ENCODE results near the gene TEDDM1.
"Not testable (repeated sequence)": the region's sequence is repeated elsewhere in the genome, so short reads cannot be mapped to it uniquely, and the experiment has no call there.

Gene TEDDM1, protein sequence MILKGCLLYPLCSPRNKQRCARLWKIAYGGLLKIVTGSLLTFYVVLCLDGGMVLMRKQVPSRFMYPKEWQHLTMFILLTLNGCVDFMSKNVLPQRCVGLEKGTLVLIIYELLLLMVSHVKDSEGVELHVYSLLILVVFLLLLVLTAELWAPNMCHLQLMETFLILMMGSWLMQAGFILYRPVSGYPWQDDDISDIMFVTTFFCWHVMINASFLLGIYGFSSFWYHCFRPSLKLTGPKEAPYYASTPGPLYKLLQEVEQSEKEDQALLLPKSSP

GRCh38 chr1:182400567-182400966 lies at the start of gene TEDDM1:
TSS of gene TEDDM1 (minus strand) at chr1:182400667. CDS start at chr1:182400485, 182 bp downstream.
- DNase-seq (ENCODE audit: low read depth in 4 of 4, low spot score in 1 of 4): no peak

GRCh38 chr1:182450087-182450486 lies 49.6 kb upstream of the TEDDM1 start, which contains the start of gene RGSL1:
TSS of gene RGSL1 (plus strand) at chr1:182450146. CDS start at chr1:182450166, 20 bp downstream.
- DNase-seq (ENCODE audit: low read depth in 4 of 4, low spot score in 1 of 4): no peak

DNA sequence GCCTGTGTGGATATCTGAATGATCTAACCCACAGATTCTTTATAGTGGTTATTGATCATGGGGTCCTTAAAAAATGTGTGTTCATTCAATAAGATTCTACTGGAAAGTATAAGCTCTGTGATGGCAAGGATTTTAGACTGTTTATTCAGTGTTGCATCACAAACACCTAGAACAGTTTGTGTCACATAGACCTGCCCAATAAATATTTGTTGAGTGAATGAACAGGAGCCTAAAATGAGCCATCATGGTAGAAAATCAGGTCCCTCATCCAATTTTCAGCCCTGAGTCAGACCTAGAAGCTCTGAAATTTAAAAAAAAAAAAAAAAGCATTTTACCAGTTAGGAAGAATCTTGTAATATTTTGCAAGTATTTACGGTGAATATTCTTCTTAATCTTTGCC lies 47.2 kb upstream of the TEDDM1 start:
- DNase-seq (ENCODE audit: low read depth in 4 of 4, low spot score in 1 of 4): no peak

- not testable (repeated sequence) for DNase-seq (ENCODE audit: low read depth in 4 of 4, low spot score in 1 of 4)
These were observed 46.7 kb upstream of the TEDDM1 start for GRCh38 chr1:182447124-182447523.

GRCh38 chr1:182446033-182446669 lies 45.7 kb upstream of the TEDDM1 start:
- peak in 1 of 4 experiments; percentile 8 for DNase-seq (ENCODE audit: low read depth in 4 of 4, low spot score in 1 of 4)

DNA sequence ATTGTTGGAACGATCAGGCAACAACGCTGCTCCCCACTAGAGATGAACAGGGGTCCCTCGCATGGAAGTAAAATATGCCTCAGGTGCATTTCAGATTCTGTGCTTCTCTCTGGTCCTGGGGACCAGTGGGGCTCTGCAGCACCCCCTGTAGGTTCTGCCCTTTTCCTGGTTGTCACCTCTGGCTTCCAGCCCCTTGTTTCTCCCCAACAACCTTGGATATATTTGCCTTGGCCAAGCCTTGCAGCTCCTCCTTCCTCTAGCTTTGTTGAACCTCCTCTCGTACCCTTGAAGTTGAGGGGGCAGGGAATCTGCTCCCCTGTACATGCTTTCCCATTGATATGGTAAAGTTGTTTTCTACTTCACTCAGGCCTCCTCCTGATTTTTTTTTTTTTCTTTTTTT lies 44.0 kb upstream of the TEDDM1 start:
- DNase-seq (ENCODE audit: low read depth in 4 of 4, low spot score in 1 of 4): no peak

GRCh38 chr1:182442333-182442732 lies 41.9 kb upstream of the TEDDM1 start:
- no peak for DNase-seq (ENCODE audit: low read depth in 4 of 4, low spot score in 1 of 4)

DNA sequence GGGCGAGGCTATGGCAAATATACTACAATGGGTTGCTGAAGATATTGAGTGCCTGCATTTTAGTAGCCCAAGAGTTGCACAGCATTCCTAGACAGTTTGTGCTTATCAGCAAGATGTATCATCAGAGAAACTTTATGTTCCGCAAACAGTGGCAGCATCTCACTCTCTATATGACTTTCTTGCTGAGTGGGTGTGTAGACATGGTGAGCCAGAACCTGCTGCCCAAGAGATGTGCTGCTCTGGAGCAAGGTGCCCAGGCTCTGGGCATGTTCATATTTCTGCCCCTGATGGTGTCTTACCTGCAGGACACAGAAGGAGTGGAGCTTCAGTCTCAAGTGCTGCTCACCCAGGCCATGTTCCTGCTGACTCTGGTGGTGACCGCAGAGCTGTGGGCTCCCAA lies 41.3 kb upstream of the TEDDM1 start:
- DNase-seq (ENCODE audit: low read depth in 4 of 4, low spot score in 1 of 4): no peak

DNA sequence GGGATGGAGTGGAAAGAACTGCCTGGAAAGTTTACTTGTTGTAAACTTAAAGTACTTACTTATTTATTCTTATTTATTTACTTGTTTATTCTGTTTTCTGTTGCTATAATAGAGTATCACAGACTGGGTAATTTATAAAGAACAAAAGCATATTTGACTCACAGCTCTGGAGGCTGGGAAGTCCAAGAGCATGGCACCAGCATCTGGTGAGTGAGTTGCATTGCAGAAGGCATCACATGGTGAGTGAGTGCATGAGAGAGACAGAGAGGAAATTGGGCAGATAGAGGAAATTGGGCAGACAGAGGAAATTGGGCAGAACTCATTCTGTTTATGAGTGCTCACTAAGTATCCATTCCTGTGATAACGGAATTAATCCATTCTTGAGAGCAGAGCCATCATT lies 37.9 kb upstream of the TEDDM1 start:
- DNase-seq (ENCODE audit: low read depth in 4 of 4, low spot score in 1 of 4): no peak

GRCh38 chr1:182433580-182433979 lies 33.1 kb upstream of the TEDDM1 start:
- DNase-seq (ENCODE audit: low read depth in 4 of 4, low spot score in 1 of 4): no peak

DNA sequence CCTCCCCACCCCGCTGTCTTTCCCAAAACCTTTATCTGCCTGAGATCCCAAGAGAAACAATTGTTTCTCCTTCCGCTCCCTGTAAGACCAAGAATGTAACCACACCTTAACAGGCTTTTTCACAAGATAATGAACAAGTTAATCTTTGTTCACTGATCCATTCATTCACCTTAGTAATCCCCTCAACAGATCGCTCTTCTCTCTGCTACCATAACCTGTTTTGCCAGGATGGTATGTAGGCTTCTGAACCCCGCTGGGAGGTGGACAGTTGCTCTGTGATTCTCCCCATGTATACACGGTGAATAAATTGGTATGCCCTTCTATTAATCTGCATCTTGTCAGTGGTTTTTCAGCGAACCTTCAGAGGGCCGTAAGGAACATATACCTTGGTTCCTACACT lies 30.8 kb upstream of the TEDDM1 start:
- DNase-seq (ENCODE audit: low read depth in 4 of 4, low spot score in 1 of 4): no peak

DNA sequence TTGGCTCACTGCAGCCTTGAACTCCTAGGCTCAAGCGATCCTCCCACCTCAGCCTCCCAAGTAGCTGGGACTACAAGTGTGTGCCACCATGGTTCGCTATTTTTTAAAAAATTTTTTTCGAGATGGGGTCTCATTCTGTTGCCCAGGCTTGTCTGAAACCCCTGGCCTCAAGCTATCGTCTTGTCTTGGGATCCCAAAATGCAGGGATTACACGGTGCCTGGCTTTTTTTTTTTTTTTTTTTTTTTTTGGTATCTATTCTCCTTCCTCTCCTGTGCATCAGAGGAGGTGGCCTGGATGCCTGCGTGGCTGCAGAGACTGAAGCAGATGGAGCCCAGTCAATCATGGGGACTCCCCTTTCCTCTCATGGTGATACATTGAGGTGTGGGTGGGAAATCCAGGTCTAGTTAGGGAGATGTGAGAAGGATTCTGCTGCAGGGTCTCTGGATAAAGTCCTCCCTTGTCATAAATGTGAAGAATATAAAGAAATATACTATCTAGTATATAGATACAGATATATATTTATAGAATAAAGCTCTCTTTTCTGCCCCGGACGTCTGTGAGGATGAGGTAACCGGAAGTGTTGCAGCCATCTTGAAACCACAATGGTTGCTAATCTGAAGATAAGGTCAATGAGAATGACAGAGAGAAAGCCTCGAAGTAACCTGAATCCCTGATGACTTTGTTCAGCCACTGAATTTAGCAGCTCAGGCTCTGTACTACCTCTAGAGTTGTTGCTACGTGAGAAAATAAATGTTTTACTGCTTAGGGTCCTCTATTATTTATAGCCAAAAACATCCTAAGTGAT lies 30.0 kb upstream of the TEDDM1 start:
- DNase-seq (ENCODE audit: low read depth in 4 of 4, low spot score in 1 of 4): peak in 1 of 4 experiments; percentile 13

DNA sequence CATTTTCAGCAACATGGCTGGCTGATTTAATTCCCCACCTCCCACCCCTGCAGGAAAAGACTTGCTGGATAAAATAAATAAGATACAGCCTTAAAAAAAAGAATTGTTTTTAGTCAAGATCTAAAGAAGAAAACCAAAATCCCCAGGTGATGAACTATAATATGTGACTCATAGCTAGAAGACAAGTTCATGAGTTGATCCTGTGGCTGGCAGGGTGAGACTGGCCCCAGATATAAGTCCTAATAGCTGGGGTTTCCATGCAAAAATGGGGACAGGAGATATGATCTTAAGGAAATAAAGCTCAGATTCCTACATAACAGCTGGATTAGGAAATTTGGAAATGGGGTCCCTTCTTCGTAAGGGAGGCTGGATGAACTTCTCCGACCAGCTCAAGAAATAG lies 27.6 kb upstream of the TEDDM1 start:
- DNase-seq (ENCODE audit: low read depth in 4 of 4, low spot score in 1 of 4): no peak

- DNase-seq (ENCODE audit: low read depth in 4 of 4, low spot score in 1 of 4): no peak
These were observed 26.3 kb upstream of the TEDDM1 start for GRCh38 chr1:182426442-182427430.

DNA sequence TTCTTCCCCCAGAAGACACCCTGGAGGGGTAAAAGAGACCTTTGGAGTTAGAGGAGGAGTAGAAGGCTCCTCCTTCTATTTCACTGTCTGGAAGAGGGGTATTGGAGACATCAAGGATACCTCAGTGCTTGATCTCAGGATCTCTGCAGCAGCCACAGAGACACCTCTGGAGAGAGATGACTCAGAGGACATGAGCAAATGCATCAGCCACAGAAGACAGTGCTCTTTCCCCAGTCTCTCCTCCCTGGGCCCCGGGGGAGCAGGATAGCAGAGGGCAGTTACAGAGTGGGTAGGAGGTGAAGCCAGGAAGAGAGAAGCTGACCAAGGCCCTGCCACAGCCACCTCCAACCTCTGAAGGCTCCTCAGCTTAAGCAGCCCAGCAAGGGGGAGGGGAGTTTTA lies 15.3 kb upstream of the TEDDM1 start:
- DNase-seq (ENCODE audit: low read depth in 4 of 4, low spot score in 1 of 4): no peak

GRCh38 chr1:182413969-182414368 lies 13.5 kb upstream of the TEDDM1 start:
- no peak for DNase-seq (ENCODE audit: low read depth in 4 of 4, low spot score in 1 of 4)

GRCh38 chr1:182413486-182413885 lies 13.0 kb upstream of the TEDDM1 start:
- DNase-seq (ENCODE audit: low read depth in 4 of 4, low spot score in 1 of 4): no peak

GRCh38 chr1:182410620-182411273 lies 10.3 kb upstream of the TEDDM1 start:
- DNase-seq (ENCODE audit: low read depth in 4 of 4, low spot score in 1 of 4): no peak

- DNase-seq (ENCODE audit: low read depth in 4 of 4, low spot score in 1 of 4): no peak
These were observed 9.7 kb upstream of the TEDDM1 start for GRCh38 chr1:182410138-182410537.

DNA sequence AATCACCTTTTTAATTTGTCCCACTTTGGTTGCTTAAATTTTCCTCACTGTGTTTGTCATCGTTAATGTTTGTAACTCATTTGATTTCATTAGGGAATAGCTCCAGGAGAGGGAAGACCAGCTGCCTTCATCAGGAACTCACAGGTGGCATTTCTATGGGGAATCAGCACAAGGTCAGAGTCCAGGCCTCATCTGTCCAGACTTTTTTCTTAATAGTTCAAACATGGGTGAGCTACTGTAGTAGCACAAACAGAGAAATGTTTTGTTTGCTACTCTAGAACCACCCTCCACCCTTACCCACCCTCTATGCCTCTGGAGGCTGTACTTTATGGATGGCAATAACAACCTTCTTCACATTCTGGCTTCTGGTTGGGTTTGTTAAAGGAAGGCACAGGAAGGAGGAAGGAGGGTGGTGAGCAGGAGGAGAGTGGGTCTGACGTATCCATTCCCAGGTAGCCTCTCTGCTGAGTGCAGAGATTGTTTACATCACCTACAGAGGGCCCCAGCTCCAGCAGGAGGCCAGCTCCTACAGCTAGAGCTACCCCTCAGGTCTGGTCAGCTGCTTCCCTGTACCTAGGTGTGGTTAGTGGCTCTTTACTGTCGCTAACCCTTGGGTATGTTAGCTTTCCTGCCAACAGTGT lies 8.1 kb upstream of the TEDDM1 start:
- DNase-seq (ENCODE audit: low read depth in 4 of 4, low spot score in 1 of 4): no peak

Data from stimulated activated CD4-positive, alpha-beta T cell treated with anti-CD3 and anti-CD28 coated beads, Interleukin-1b, Interleukin-23, amount 100 ng/mL, for 24 hours (primary cell).